GM23338 (cell line): ENCODE measurements around the gene PPP6R3. TPM values are rescaled to one million over a fixed set of nuclear protein-coding genes. Genes with fewer than 3 reads are reported as not detected.
"Not testable (repeated sequence)": the region's sequence is repeated elsewhere in the genome, so short reads cannot be mapped to it uniquely, and the experiment has no call there.

Experiments
- ATAC-seq: fragments of 200-7000 bp; cut with Tn5 transposase; 3 replicates; pipeline ENCODE4 v1.9.1; 2020
- DNase-seq: peaks from one replicate; pipeline ENCODE4 v3.0.0-alpha.2; 2015; ENCODE audit warnings: low spot score
- H2AFZ ChIP-seq: fragments of 200-600 bp; sonication (generic); 2 replicates; pipeline ENCODE4 v1.8.0; 2016; ENCODE audit warnings: antibody characterized with exemption, mild to moderate bottlenecking, moderate library complexity
- H3F3A ChIP-seq: fragments of 200-600 bp; sonication (generic); replicated peaks from 2 replicates; pipeline ENCODE4 v1.8.0; 2017; ENCODE audit warnings: antibody characterized with exemption, mixed run types, low read depth
- H3K27ac ChIP-seq: fragments of 200-600 bp; sonication (generic); 2 replicates; pipeline ENCODE4 v1.6.1; 2016; ENCODE audit warnings: low read depth
- H3K27me3 ChIP-seq: fragments of 200-600 bp; sonication (generic); 2 replicates; pipeline ENCODE4 v1.8.0; 2016; ENCODE audit warnings: mild to moderate bottlenecking, mixed run types, moderate library complexity; ENCODE audit not compliant: insufficient read depth
- H3K36me3 ChIP-seq: fragments of 200-600 bp; sonication (generic); 2 replicates; pipeline ENCODE4 v1.8.0; 2016; ENCODE audit warnings: mild to moderate bottlenecking; ENCODE audit not compliant: insufficient read depth
- H3K4me1 ChIP-seq: fragments of 200-600 bp; sonication (generic); 2 replicates; pipeline ENCODE4 v1.8.0; 2016; ENCODE audit warnings: mild to moderate bottlenecking, moderate library complexity; ENCODE audit not compliant: insufficient read depth
- H3K4me2 ChIP-seq: fragments of 200-600 bp; sonication (generic); 2 replicates; pipeline ENCODE4 v1.7.1; 2017; ENCODE audit warnings: mixed run types
- H3K4me3 ChIP-seq: fragments of 200-600 bp; sonication (generic); 2 replicates; pipeline ENCODE4 v1.6.1; 2016; ENCODE audit warnings: mixed run types
- H3K79me2 ChIP-seq: fragments of 200-600 bp; sonication (generic); replicated peaks from 2 replicates; pipeline ENCODE4 v1.8.0; 2017; ENCODE audit warnings: mild to moderate bottlenecking; ENCODE audit not compliant: insufficient read depth
- H3K9me2 ChIP-seq: fragments of 200-600 bp; sonication (generic); 2 replicates; pipeline ENCODE4 v1.8.0; 2017; ENCODE audit not compliant: insufficient read depth
- H4K20me1 ChIP-seq: fragments of 200-600 bp; sonication (generic); replicated peaks from 2 replicates; pipeline ENCODE4 v1.8.0; 2017; ENCODE audit warnings: mild to moderate bottlenecking; ENCODE audit not compliant: insufficient read depth
- H3K27ac Mint-ChIP-seq: 2 replicates; pipeline ENCODE4 v1.8.0; 2020; ENCODE audit warnings: inconsistent platforms, mild to moderate bottlenecking, moderate library complexity, mixed read lengths
- H3K27me3 Mint-ChIP-seq: 3 replicates; pipeline ENCODE4 v1.8.0; 2022; ENCODE audit warnings: low read depth, mild to moderate bottlenecking, moderate library complexity, mixed read lengths, inconsistent platforms; ENCODE audit not compliant: insufficient read depth, poor library complexity
- H3K36me3 Mint-ChIP-seq: 3 replicates; pipeline ENCODE4 v1.8.0; 2021; ENCODE audit warnings: low read depth, mild to moderate bottlenecking, inconsistent platforms, moderate library complexity, mixed read lengths
- H3K4me1 Mint-ChIP-seq: 3 replicates; pipeline ENCODE4 v1.8.0; 2020; ENCODE audit warnings: mild to moderate bottlenecking, inconsistent platforms, mixed read lengths
- H3K4me3 Mint-ChIP-seq: 3 replicates; pipeline ENCODE4 v1.8.0; 2021; ENCODE audit warnings: moderate library complexity, mild to moderate bottlenecking, inconsistent platforms, mixed read lengths
- H3K9me3 Mint-ChIP-seq: 3 replicates; pipeline ENCODE4 v1.8.0; 2020; ENCODE audit warnings: moderate library complexity, mild to moderate bottlenecking, inconsistent platforms, mixed read lengths
- polyA plus RNA-seq: library from polyadenylated mRNA; unstranded; fragments of >200 nt; fragmentation: Nextera tagmentation; extraction: Ambion mirVana; gene quantifications from 2 replicates; pipeline ENCODE4 v1.2.1, GENCODE V29; 2016
- total RNA-seq: library from RNA; depleted of rRNA; stranded (reverse); fragments of >200 nt; shearing (Covaris generic); gene quantifications from 2 replicates; pipeline ENCODE4 v1.2.3, GENCODE V29; 2014

Gene PPP6R3
- total and polyA plus RNA-seq, 2 experiments from 2014 or later, result 170 to 268 TPM

- ATAC-seq, result not testable (repeated sequence)
These were observed 163.2 kb downstream of the PPP6R3 start for GRCh38 chr11:68623706-68624105.

GRCh38 chr11:68625069-68625468, 164.5 kb downstream of the PPP6R3 start:
- not testable (repeated sequence) for H3K4me2 ChIP-seq, H3K4me3 Mint-ChIP-seq, H3K36me3 ChIP-seq, ATAC-seq, DNase-seq, H4K20me1 ChIP-seq, H3K27ac ChIP-seq, H3K27me3 Mint-ChIP-seq, H2AFZ ChIP-seq, H3K79me2 ChIP-seq, H3K9me2 ChIP-seq, H3K27me3 ChIP-seq, H3K4me3 ChIP-seq, H3F3A ChIP-seq, H3K4me1 Mint-ChIP-seq, H3K4me1 ChIP-seq, H3K27ac Mint-ChIP-seq
- Mint-ChIP-seq H3K36me3 (peaks cover 27% of the 10 kb centered on the region), H3K9me3 (peaks cover 45% of the 10 kb centered on the region)

More at GRCh38 chr11:68623706-68624105, 163.2 kb downstream of the PPP6R3 start:
- not testable (repeated sequence) for H3K4me1 ChIP-seq, H3F3A ChIP-seq, H3K27ac Mint-ChIP-seq, H3K36me3 ChIP-seq, H3K4me3 ChIP-seq, H3K27ac ChIP-seq, H3K4me1 Mint-ChIP-seq, H3K9me2 ChIP-seq, H2AFZ ChIP-seq, H3K79me2 ChIP-seq, H3K4me3 Mint-ChIP-seq, H3K4me2 ChIP-seq, H4K20me1 ChIP-seq, DNase-seq, H3K27me3 Mint-ChIP-seq, H3K27me3 ChIP-seq
- H3K9me3 Mint-ChIP-seq, result peaks cover 45% of the 10 kb centered on the region
- peaks cover 27% of the 10 kb centered on the region for H3K36me3 Mint-ChIP-seq

- H3K36me3 ChIP-seq, H3K27ac Mint-ChIP-seq, ATAC-seq, H4K20me1 ChIP-seq, DNase-seq, H3K4me1 Mint-ChIP-seq, H3F3A ChIP-seq, H3K4me2 ChIP-seq, H3K79me2 ChIP-seq, H3K27me3 ChIP-seq, H3K4me3 ChIP-seq, H3K27me3 Mint-ChIP-seq, H3K9me2 ChIP-seq, H3K4me3 Mint-ChIP-seq, H2AFZ ChIP-seq, H3K27ac ChIP-seq, H3K4me1 ChIP-seq: not testable (repeated sequence)
- peaks cover 27% of the 10 kb centered on the region for H3K36me3 Mint-ChIP-seq
- peaks cover 40% of the 10 kb centered on the region for H3K9me3 Mint-ChIP-seq
These were observed 165.7 kb downstream of the PPP6R3 start for GRCh38 chr11:68626236-68626635.

- ATAC-seq, H3K4me3 ChIP-seq, H3K4me1 ChIP-seq, H3K27ac Mint-ChIP-seq, H3K27me3 ChIP-seq, H4K20me1 ChIP-seq, H3K27ac ChIP-seq, DNase-seq, H3K4me2 ChIP-seq, H3K4me3 Mint-ChIP-seq, H3K4me1 Mint-ChIP-seq, H3K27me3 Mint-ChIP-seq, H3K9me2 ChIP-seq, H3K79me2 ChIP-seq, H3K36me3 ChIP-seq, H3F3A ChIP-seq, H2AFZ ChIP-seq: not testable (repeated sequence)
- H3K36me3 Mint-ChIP-seq, result peaks cover 11% of the 10 kb centered on the region
- peaks cover 17% of the 10 kb centered on the region for H3K9me3 Mint-ChIP-seq
These were observed 168.3 kb downstream of the PPP6R3 start for GRCh38 chr11:68628837-68629236.

- H3K27ac Mint-ChIP-seq, H3K4me3 Mint-ChIP-seq, DNase-seq, H3K4me3 ChIP-seq, H3K27me3 ChIP-seq, H3K36me3 Mint-ChIP-seq, H3K9me2 ChIP-seq, H2AFZ ChIP-seq, H4K20me1 ChIP-seq, H3K79me2 ChIP-seq, H3K9me3 Mint-ChIP-seq, H3K36me3 ChIP-seq, H3F3A ChIP-seq: not testable (repeated sequence)
- ATAC-seq, result peak; percentile 32
- 0 out of 2 replicates have a peak overlapping the region, but pooled peaks have one; percentile 63 for H3K27ac ChIP-seq
- H3K4me1 Mint-ChIP-seq, result peaks cover 31% of the 10 kb centered on the region
- H3K4me1 ChIP-seq, result peaks cover 26% of the 10 kb centered on the region
- H3K4me2 ChIP-seq, result 0 out of 2 replicates have a peak overlapping the region, but pooled peaks have one; percentile 28
- H3K27me3 Mint-ChIP-seq, result peaks cover 17% of the 10 kb centered on the region
These were observed 171.8 kb downstream of the PPP6R3 start for GRCh38 chr11:68632375-68632774.
